NCI-H748 treated with DMSO at 0.1 percent for 48 hours (cell line): ENCODE results near the gene MRPL4.
"Not testable (repeated sequence)": the region's sequence is repeated elsewhere in the genome, so short reads cannot be mapped to it uniquely, and the experiment has no call there.

Source experiments
- DNase-seq: peaks from one replicate; lab custom pipeline; 2025; lab: John Stamatoyannopoulos, UW

Gene MRPL4

DNA sequence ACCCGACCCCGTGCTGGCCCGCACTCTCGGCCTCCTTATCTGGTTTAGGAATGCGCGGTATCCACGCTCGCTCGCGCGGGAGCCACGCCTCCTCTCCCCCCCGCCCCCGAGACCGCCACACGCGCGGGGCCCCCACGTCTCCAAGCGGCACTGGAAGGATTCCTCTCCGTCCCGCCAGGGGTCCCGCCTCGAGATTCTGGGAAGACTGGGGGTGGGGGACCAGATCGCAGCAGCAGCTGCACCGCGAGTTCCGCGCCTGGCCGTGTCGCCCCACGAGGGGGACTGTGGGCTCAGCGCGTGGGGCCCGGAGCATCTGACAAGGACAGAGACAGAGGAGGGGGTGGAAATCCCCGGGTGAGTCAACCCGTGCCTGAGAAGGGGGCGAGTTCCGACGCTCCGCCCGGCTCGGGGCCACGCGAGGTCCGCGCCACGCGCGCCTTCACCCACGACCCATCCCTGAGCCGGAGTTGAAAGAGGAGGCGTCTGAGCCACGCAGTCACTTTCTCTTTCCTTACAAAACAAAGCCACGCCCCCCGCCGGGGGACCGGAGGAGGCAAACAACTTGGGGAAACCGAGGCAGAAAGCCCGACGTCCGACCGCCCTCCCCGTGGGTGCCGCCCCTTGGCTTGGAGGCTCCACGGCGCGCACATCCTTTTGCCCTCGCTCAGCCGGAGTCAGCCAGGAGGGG lies 21.7 kb upstream of the MRPL4 start:
- no peak for DNase-seq

DNA sequence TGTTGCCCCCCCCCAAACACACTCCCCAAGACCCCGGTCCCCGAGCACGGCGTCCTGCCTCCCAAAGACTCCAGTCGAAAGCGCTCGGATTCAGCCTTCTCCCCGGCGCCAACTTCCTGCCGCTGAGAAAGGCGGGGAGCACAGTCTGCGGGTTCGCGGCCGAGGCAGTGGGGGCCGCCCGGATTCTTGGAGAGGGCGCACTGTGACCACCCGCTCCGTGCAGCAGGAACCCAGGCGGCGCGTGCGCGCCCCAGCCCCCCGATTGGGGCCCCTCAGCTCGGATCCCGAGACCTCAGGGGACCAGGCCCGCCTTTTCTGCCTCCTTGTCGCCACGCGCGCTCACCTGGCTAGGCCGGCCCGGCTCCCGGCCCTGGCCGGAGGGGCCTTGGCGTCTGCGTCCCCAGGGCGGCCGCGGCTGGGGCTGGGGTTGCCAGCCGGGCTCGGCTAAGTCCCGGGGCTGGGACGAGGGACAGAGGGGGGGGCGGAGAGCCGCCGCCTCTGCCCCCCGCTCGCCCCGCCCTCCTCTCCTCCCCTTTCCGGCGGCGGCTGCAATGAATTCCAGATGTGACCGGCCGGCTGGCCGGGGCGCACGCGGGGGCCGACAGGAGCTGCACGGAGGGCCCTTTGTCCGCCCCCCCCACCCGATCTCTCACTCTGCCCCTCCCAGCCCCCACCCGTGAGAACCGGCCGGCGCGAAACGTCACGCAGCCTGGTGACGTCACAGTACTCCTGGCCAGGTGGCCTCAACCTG lies 21.0 kb upstream of the MRPL4 start, which contains the start of gene S1PR2:
TSS of gene S1PR2 (minus strand) at position 471 of the 751 bp plus-strand sequence. CDS start 6,426 bp downstream, outside the sequence.
- peak; percentile 43 for DNase-seq

DNA sequence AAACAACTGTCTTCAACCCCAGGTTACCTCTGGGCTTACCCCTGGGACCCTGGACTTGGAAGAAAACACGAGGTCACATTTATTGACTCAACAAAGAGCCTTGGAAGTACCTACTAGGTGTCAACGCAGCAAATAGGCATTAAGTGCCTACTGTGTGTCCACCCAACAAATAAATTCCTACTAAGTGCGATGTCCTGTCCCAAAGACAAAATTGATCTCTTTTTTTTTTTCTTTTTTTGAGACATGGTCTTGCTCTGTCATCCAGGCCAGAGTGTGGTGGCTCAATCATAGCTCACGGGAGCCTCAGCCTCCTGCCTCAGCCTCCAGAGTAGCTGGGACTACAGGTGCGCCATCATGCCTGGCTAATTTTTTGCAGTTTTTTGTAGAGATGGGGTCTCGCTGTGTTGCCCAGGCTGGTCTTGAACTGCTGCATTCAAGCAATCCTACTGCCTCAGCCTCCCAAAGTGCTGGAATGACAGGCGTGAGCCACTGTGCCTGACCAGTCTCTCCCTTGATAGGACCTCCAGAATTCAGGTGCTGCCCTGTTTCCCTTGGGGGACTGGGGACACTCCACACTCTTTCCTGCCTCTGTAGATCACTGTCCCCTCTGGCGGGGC lies 20.3 kb upstream of the MRPL4 start:
- DNase-seq = no peak

DNA sequence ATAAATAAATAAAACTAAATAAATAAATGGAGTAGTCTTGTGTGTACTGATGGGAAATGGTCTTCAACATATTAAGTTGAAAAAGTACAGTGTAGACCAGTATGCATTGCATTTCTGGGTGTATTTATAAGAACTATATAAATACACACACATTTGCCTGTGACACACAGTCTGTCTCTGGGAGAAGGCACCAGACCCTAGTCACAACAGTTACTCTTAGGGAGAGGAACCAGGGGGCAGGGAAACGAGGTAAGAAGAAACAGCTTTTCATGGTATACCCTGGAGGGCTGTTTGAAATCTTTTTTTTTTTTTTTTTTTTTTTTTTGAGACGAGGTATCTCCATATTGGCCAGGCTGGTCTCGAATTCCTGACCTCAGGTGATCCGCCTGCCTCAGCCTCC lies 18.1 kb upstream of the MRPL4 start:
- no peak for DNase-seq

DNA sequence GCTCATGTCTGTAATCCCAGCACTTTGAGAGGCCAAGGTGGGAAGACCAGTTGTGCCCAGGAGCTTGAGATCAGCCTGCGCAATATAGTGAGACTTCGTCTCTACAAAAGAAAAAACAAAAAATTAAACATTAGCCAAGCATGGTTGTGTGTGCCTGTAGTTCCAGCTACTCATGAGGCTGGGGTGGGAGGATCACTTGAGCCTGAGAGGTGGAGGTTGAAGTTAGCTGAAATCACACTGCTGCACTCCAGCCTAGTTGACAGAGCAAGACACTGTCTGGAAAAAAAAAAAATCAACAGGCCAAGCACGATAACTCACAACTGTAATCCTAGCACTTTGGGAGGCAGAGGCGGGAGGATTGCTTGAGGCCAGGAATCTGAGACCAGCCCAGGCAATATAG lies 17.0 kb upstream of the MRPL4 start:
- no peak for DNase-seq

DNA sequence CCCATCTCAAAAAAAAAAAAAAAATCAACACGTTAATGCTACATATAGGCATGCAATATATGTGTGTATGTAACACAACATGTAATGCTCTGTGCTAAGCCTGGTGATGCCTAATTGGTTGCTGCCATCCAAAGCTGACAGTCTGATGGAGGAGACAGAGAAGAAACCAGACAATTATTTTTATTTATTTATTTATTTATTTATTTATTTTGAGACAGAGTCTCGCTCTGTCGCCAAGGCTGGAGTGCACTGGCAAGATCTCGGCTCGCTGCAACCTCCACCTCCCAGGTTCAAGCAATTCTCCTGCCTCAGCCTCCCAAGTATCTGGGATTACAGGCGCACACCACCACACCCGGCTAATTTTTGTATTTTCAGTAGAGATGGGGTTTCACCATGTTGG lies 16.6 kb upstream of the MRPL4 start:
- not testable (repeated sequence) for DNase-seq

DNA sequence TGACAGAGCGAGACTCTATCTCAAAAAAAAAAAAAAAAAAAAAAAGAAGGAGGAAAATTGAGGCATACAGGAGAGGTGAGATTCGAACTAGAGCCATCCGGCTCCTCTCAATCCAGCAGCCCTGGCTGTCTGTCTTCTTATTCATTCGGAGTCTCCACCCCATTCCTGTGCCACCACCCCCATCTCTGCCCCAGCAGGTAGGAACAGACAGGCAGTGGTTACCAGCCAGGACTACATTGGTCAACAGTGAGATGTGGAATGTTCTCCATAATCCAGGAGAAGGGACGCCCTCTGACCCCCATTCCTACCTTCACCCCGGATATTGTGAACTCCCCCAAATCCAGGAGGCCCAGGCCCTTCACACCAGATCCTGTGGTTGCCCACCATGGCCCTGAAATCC lies 14.3 kb upstream of the MRPL4 start:
- no peak for DNase-seq

DNA sequence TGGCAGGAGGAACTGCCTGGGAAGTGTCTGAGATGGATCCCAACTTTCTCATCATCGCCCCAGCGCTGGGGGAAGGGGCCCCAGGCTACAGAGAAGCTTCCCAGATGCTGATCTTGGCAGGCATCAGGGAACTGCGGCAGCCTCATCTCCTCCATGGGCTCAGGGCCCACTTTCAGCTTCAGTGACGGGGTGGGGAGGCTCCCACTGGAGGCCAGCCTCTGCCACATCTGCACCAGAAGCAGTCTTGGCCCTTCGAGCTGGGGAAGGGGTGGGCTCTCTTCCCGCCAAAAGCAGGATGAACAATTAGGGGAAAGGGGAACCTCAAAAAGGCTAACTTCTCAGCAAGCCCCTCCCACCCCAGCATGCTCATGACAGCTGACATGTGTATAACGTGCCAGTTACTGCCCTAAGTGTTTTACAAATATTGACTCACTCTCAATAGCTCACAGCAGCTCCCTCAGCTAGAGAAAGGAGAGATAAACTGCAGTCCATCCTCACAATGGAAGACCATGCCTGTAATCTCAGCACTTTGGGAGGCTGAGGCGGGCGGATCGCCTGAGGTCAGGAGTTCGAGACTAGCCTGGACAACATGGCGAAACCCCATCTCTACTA lies 13.7 kb upstream of the MRPL4 start:
- peak; percentile 58 for DNase-seq

DNA sequence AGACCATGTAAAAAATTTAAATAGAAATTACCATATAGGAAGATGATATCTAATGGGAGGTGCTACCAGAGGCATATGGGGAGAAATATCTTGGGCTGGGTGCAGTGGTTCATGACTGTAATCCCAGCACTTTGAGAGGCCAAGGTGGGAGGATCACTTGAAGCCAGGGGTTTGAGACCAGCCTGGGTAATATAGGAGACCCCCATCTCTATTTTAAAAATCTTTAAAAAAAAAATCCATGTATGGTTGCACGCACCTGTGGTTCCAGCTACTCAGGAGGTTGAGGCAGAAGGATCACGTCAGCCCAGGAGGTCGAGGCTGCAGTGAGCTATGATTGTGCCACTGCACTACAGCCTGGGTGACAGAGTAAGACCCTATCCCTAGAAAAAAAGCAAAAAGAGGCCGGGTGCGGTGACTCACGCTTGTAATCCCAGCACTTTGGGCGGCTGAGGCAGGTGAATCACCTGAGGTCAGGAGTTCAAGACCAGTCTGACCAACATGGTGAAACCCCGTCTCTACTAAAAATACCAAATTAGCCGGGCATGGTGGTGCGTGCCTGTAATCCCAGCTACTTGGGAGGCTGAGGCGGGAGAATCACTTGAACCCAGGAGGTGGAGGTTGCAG lies 10.1 kb upstream of the MRPL4 start:
- not testable (repeated sequence) for DNase-seq

DNA sequence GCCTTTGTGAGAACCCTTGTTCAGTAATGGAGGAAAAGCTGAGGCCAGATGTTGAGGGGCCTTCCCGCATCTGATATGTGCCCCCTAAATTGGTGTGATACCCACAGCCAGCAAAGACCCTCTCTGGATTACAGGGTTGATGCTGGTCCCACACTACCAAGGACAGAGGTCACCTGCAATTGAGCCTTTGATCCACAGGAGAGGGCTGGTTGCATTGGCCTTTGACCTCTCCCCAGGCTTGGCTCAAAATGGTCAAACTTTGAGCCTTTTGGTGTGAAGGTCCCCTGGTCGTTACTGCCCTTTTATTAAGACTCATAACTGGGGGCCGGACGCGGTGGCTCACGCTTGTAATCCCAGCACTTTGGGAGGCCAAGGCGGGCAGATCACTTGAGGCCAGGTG lies 8.4 kb upstream of the MRPL4 start:
- DNase-seq = no peak

DNA sequence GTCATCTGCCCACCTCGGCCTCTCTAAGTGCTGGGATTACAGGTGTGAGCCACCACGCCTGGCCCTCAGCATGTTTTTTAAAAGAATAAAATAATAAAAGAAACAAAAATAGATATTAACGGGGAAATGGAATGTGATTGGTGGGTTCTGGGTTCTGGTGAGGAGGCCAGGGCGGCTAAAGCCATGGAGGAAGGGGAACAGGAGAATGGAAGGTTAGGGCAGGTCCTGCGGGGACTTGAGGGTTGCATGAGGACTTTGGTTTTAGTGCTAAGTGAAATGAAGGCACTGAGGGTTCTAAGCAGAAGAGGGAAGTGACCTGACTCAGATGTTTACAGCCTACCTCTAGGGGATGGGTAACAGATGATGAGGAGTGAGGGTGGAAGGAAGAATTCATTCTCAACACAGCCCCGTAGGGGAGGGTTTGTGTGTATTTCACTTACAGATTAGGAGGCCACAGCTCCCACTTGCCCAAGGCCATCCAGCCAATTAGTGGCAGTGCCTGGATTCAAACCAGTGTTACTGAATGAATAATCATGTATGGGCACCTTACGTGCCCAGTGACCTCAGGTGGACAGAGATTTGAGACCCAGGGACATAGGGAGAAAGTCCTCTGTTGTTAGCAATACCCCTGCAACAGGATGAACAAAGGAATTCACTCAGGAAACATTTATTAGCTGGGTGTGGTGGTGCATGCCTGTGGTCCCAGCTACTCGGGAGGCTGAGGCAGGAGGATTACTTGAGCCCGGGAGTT lies 6.7 kb upstream of the MRPL4 start:
- DNase-seq = no peak

DNA sequence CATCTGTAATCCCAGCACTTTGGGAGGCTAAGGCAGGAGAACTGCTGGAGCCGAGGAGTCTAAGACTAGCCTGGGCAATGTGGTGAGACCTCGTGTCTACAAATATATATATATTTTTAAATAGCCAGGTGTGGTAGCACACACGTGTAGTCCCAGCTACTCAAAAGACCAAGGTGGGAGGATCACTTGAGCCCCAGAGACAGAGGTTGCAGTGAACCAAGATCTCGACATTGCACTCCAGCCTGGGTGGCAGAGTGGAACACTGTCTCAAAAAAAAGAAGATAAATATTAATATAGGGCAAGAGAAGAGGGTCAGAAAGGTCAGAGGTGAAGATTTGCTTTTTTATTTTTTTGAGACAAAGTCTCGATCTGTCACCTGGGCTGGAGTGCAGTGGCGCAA lies 5.5 kb upstream of the MRPL4 start:
- DNase-seq = no peak

DNA sequence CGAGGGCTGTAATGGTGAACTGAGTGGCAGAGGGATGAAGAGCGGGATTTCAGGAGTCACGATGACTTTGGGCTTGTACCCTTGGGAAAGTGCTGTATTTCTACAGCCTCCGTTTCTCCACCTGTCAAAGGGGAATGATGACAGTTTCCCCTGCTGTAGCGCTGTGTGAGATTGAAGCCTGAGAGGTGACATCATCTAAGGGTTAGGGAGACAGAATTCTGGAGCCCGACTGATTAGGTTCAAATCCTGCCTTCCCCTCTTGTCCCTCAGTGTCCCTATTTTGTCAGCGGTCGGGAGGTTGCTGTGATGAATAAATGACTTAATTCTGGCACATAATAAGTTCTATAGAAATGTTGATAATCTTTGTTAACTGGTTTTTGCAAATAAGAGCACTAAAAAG lies 693 bp downstream of the MRPL4 start:
- no peak for DNase-seq

DNA sequence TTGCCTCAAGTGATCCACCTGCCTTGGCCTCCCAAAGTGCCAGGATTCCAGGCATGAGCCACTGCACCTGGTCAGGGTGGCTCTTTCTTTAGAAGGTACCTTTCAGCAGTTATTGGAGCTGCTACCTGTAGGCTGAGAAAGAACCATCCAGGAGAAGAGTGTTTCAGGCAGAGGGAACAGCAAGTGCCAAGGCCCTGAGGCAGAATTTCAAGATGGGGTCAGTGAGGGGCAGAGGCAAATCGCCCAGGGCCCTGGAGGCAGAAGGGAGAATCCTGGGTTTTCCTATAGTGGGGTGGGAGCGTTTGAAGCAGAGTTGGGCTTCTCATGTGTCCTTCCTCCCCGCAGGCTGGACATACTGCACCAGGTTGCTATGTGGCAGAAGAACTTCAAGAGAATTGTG lies 2.2 kb downstream of the MRPL4 start:
- DNase-seq = no peak

DNA sequence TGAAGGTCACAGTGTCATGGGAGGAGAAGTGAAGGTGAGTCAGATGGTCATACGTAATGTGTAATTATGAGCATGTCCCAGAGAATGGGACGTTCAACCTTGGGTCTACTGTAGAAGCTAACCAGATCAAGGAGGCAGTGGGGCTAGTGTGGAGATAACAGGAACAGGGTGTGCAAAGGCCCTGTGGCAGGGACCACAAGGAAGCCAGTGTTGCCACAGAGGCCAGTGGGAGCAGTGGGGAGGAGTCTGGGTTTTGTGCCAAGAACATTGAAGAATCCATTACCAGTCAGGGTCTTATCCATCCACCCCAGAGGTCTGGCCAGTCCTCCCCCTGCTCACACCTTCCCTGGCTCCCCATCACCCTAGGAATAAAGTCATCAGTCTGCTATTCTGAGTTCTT lies 3.3 kb downstream of the MRPL4 start:
- no peak for DNase-seq

DNA sequence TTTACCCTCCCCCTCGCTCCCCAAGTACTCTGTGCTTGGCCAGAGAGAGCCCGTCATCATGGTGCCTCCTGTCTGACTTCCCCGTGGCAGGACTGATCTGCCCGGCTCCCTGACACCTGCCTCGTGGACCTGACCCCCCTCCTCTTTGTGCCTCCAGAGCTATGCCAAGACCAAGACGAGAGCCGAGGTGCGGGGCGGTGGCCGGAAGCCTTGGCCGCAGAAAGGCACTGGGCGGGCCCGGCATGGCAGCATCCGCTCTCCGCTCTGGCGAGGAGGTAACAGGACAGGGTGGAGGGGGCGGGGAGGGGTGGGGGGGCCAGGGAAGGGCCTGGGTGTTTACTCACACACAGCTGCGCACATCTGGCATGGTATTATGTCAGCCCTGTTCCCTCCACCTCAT lies 4.5 kb downstream of the MRPL4 start:
- no peak for DNase-seq

DNA sequence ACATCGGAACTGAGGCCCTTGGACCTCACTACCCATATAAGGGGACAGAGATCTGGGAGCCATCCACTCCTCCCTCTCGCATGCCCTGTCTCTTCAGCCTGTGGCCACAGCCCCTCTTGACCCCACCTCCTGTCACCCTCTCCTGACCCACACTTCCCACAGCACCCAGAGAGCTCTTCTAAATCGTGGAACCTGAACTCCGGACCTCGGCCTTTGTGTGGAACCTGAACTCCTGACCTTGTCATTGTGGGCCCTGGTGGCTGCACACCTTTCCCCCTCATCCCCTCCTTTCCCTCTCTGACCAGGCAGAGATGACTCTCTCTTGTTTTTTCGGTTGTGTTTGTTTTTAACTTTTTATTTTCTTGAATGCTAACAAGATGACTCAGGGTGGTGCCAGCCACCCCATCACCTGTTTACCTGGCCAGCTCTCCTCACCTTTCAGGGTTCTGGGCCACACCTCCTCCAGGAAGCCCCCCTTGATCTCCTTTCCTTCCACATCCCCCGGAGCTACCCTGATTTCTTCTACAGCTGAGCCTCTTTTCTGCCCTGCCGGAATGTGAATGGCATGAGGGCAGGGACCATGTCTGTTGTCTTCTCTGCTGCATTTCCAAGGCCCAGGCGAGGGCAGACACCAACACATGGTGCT lies 5.1 kb downstream of the MRPL4 start:
- no peak for DNase-seq

DNA sequence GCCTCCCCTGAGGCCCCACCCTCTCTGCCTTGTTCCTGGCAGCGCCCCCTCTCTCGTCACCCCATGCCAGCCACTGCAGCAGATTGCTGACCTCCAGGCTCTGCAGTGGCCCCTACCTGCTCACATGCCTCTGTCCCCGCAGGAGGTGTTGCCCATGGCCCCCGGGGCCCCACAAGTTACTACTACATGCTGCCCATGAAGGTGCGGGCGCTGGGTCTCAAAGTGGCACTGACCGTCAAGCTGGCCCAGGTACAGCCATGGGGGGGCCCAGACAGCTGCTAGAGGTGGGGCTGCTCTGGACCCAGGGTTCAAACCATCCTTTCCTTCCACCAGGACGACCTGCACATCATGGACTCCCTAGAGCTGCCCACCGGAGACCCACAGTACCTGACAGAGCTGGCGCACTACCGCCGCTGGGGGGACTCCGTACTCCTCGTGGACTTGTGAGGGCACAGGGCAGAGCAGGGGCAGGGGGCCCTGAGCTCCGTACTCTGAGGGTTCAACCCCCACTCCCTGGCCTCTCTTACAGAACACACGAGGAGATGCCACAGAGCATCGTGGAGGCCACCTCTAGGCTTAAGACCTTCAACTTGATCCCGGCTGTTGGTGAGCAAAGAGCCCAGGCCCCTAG lies 6.2 kb downstream of the MRPL4 start:
- DNase-seq = no peak

DNA sequence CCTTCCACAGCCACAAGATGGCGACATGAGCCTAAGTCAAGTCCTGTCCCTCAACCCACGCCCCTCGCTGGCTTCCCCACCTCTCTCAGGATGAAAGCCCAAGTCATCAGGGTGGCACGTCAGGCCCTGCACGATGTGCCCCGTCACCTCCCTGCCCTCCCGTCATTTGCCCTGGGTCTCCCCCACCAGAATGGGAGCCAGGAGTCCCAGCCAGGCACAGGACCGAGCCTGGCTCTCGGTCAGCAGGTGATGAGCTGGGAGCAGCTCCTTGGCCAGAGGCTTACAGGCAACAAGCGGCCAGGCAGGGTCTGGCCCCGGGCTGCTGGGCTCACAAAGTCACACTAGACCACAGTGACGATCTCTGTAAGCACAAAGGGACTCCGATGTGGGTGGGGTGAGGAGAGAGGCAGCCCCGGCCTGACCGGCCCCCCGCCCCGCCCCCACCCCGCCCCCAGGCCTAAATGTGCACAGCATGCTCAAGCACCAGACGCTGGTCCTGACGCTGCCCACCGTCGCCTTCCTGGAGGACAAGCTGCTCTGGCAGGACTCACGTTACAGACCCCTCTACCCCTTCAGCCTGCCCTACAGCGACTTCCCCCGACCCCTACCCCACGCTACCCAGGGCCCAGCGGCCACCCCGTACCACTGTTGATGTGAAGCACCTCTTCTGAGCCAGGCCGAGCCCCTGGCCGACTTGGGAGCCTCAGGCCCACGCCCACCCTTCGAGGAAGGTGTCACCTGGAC lies 7.3 kb downstream of the MRPL4 start:
- DNase-seq = peak; percentile 48

DNA sequence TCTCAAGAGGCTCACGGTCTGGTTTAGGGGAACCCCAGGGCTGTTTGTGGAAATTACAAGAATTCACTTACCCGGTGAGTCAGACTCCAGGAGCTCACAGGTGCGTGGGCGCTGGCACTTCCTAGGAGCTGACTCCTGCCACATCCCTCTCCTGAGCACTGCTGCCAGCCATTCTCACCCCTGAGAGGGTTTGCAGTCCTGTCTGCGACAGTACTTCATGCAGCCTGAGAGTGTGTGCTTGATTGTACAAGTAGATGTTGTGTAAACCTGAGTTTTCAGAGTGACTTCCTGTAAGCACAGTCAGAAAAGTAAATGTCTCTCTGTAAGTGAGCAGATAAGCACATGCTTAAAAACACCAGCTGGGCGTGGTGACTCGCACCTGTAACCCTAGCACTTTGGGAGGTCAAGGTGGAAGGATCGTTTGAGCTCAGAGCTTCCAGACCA lies 8.1 kb downstream of the MRPL4 start:
- no peak for DNase-seq
